NOMO-1 treated with DMSO at 0.1 percent for 48 hours (cell line): Measurements from ENCODE around the gene ATP6V1E1.
"Not testable (repeated sequence)": the region's sequence is repeated elsewhere in the genome, so short reads cannot be mapped to it uniquely, and the experiment has no call there.

Experiments used
- DNase-seq: peaks from one replicate; lab custom pipeline; 2025; ENCODE audit not compliant: unreplicated experiment; lab: John Stamatoyannopoulos, UW

Gene ATP6V1E1

DNA sequence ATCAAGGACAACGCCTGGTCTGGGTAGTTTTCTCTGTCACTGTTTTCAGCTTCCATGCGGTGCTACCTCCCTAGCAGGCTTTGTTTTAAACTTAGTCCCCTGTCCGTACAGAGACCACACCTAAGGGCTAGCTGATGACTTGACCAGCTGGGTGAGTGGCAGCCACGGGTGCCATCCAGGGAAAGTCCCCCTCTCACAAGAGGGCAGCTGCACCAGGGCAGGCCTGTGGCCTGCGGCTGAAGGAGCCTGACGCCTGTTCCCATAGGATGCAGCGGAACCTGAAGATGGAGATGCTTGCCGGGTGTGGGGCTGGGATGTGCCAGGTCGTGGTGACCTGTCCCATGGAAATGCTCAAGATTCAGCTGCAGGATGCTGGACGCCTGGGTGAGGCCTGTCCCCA is 45.4 kb downstream of the ATP6V1E1 start:
- no peak for DNase-seq

DNA sequence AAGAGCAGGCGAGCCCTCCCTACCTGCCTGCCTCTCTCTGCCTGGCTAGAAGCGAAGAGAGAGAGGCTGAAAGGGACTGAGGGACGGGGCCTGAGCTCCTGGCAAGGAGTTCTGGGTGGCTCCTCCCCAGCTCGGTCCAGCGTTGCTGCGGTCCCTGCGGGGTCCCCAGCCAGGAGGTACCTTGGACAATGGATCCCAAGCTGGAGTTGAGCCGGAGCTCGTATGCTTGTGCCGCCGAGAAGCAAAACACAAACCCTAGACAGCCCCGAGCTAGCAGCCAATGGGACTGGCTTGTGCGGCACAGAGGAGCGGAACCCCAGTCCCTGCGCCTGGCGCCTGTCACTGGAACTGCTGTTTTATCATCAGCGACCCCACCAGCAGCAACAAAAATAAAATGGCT is 46.9 kb downstream of the ATP6V1E1 start:
- DNase-seq, result no peak

- DNase-seq, result no peak
Observed at GRCh38 chr22:17581056-17581455, 47.5 kb downstream of the ATP6V1E1 start.

- no peak for DNase-seq
Observed at GRCh38 chr22:17580441-17581031, 48.0 kb downstream of the ATP6V1E1 start.

- no peak for DNase-seq
Observed at GRCh38 chr22:17579535-17579981, 49.0 kb downstream of the ATP6V1E1 start.

DNA sequence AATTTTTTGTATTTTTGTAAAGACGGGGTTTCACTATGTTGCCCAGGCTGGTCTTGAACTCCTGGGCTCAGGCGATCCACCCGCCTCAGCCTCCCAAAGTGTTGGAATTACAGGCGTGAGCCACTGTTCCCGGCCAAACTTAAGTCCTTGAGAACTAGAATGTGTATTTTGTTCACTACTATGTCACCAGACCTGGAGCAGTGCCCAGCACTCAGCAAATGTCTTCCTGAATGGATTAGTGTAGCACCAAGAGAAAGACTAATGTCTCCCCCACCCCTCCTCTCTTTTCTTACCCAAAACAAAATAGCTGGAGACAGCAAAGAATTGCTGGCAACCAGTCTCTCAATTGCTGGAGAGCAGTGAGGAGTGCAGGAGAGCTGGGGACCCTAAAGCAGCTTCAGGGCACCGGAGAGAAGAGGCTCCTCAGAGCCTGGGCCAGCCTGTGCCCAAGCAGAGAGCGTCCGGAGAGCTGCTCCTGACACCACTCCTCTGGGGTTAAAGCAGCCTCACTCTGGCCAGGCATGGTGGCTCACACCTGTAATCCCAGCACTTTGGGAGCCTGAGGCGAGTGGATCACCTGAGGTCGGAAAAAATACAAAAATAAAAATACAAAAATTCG is 50.3 kb downstream of the ATP6V1E1 start:
- no peak for DNase-seq

DNA sequence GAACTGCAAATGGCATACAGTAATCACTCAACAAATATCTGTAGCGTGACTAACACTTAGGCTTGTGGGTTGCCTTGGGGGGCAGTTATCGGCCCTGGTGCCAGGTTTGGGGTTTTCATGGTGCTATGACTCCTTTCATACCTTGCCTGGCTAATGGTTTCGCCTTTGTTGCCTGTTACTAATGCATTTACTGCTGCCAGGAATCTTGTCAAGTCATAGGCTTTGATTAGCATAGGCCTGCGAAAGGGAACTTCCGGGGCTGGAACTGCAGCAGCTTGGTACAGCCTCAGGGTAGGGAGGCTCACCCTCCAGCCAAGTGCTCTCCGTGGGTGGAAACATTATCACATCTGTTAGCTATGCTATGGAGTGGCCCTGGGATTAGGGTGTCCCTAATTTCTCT is 52.1 kb downstream of the ATP6V1E1 start:
- DNase-seq, result no peak

- DNase-seq, result no peak
Observed at GRCh38 chr22:17575681-17576080, 52.9 kb downstream of the ATP6V1E1 start.

- no peak for DNase-seq
Observed at GRCh38 chr22:17575151-17575550, 53.4 kb downstream of the ATP6V1E1 start.

DNA sequence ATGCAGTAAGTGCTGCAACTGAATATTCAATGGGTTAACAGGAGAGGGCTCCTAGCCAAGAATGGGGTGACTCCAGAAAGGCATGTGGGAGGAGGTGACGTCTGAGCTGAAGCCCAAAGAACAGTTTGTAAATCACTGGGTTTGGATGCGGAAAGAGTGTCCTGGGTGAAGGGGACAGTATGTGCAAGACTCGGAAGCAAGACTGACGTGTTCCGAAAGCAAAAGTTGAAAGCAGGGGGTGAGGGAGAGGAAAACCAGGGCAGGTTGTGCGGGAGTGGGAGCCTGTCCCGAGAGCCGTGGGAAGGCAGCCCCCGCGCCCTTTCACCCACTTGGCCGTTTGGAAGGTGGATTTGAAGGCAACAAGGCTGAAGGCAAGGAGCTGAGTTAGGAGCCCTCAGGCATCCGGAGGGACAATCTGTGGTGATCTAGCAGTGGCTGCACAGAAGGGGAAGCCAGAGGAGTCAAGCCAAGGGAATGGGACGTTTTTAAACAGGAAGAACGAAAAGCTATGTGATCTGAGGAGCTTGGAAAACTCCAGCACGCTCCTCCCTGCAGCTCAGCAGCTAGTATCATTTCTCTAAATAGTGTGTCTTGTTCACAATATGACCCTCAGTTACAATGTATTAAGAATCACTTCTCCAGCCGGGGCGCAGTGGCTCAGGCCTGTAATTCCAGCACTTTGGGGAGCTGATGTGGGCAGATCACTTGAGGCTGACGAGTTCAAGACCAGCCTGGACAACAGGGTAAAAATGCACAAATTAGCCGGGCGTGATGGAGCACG is 57.5 kb downstream of the ATP6V1E1 start:
- no peak for DNase-seq

DNA sequence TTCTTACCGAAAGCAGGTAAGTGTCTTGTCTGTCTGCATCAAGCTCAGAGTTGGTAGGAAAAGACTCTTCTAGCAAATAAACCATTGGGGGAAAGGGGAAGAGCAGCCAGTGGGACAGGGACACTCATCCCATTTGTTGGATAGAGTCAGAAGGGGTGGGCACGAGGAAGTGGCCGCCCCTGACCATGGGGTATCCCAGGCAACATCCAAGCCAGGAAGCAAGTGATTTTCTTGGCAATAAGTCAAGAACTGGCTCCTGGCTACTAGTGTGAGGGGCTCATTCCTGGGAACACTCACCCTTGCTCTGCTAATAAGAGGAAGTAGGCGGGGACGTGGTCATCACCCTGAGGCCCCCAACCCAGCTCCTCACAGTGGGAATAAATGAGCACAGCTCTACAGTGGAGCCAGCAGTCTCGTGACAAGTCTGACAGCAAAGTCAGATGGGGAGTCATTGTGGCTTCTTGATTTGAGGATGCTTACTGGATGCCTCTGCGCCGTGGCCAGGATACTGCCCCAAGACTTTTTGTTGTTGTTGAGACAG is 58.5 kb downstream of the ATP6V1E1 start:
- no peak for DNase-seq

DNA sequence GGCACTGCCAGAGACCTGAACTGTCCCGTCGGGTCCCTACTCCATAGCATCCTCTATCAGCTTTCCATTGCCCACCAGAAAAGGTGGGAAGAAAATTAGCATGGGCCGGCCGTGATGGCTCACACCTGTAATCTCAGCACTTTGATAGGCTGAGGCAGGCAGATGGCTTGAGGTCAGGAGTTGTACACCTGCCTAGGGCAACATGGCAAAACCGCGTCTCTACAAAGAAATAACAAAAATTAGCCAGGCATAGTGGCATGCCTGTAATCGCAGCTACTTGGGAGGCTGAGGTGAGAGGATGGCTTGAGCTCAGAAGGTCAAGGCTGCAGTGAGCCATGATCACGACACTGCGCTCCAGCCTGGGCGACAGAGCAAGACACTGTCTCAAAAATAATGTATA is 61.8 kb downstream of the ATP6V1E1 start:
- no peak for DNase-seq

GRCh38 chr22:17566016-17566687 is 62.4 kb downstream of the ATP6V1E1 start:
- not testable (repeated sequence) for DNase-seq

DNA sequence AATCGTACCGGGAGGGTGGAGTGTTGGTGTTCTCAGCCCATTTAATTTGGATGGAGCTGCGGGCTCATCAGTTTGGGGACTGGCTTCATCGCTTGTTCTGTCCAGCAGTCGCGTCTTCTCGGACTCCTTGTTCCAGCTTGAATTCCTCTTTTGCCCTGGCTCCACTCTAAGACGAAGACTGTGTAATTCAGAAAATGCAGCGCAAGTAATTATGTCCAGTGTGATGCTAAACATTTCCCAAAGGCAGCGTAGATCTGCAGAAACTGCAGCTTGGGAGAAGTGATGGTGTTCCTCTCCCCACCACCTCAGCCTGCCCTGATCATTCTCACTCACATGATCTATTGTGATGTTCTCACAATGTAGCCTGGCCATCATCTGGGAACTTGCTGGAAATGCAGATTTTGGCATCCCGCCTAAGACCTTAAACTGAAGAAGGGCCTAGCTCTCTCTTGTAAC is 64.6 kb downstream of the ATP6V1E1 start:
- no peak for DNase-seq

- no peak for DNase-seq
Observed at GRCh38 chr22:17562906-17563870, 65.4 kb downstream of the ATP6V1E1 start, which contains the start of gene SLC25A18. Gene SLC25A18 (plus strand): TSS chr22:17563498. CDS start chr22:17579945, 16,447 bp downstream.

DNA sequence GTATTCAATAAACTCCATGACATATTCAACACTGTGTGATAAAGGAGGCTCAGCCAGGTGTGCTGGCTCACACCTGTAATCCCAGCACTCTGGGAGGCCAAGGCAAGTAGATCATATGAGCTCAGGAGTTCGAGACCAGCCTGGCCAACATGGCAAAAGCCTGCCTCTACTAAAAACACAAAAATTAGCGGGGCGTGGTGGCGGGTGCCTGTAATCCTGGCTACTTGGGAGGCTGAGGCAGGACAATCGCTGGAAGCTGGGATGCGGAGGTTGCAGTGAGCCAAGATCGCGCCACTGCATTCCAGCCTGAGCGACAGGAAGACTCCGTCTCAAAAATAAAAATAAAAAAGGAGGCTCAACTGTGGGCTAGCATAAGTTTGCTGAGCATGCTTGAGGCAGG is 69.4 kb downstream of the ATP6V1E1 start:
- no peak for DNase-seq

DNA sequence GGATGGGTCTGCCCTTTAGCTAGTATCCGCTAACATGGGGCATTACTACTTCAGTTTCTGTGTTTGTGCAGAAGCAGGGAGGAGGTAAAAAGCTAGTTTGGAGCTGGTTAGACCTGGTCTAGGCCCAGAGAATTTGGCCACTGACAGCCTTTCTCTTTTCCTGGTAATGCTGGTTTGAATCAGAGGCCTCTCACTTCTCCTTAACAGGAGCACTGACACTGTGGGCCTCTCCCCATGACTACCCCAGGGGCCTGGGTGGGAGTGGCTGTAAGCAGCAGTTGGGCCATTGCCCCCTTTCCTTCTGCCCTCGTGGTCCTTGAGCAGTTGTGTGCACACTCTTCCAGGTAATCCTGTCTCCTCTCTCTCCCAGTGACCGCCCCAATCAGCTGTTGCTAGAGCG is 73.7 kb downstream of the ATP6V1E1 start:
- no peak for DNase-seq

- no peak for DNase-seq
Observed at GRCh38 chr22:17552737-17553136, 75.8 kb downstream of the ATP6V1E1 start.

- DNase-seq, result no peak
Observed at GRCh38 chr22:17549655-17550054, 78.9 kb downstream of the ATP6V1E1 start.

- no peak for DNase-seq
Observed at GRCh38 chr22:17549183-17549582, 79.4 kb downstream of the ATP6V1E1 start.
